ENCODE results near the gene KIF13A. TPM values are rescaled to one million over a fixed set of nuclear protein-coding genes. Genes with fewer than 3 reads are reported as not detected.
A peak's percentile ranks its signal among the peaks of the same experiment; 100 is the strongest.

The KIF13A gene
- total and polyA plus RNA-seq, 2 donors (not counting 3 experiments of a cell fraction or from before 2014, with no cell fraction given), result 24.9 to 65.8 TPM

DNA sequence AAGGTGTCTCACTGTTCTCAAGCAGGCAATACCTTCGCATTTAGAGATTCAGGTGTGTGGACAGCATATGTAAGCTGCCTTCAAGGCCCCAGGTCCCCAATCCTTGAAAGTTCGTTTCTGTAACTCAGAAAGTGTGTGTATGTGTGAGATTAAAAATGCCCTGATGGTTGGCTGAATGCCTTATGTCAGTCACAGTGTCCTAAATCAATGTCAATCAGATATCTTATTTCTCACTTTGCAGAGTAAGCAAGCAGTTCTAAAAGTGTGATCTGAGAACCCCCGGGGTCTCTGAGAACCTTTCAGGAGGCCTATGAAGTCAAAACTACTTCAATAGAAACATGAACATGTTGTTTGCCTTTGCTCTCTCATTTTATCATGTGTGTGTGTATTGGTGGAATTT, 157.5 kb downstream of the KIF13A start:
- Histone ChIP-seq H3K4me1 (ENCODE audit: control insufficient read depth, extremely low read depth, insufficient read depth, low read length) (peaks cover 23% of the 10 kb centered on the region), H3K4me2 (ENCODE audit: insufficient read depth, low read length) (no peak overlapping the region), H3K27me3 (ENCODE audit: control insufficient read depth in 2 of 2, insufficient read depth in 2 of 2, low read length in 2 of 2) (no peaks in the 10 kb centered on the region), H3K36me3 (ENCODE audit: control insufficient read depth in 2 of 2, extremely low read depth in 1 of 2, insufficient read depth in 2 of 2, low read length in 2 of 2) (peaks cover 5 to 6% of the 10 kb centered on the region in 2 experiments), H3K9ac (replicated peaks; ENCODE audit: extremely low read depth, insufficient read depth, low read length) (no peak overlapping the region), H3K9me3 (replicated peaks; ENCODE audit: control insufficient read depth, insufficient read depth, low read length) (no peaks in the 10 kb centered on the region), H3K79me2 (ENCODE audit: control insufficient read depth, insufficient read depth, low read length) (no peaks in the 10 kb centered on the region), H2AFZ (ENCODE audit: low read depth, low read length) (no peak overlapping the region), H3K4me3 (replicated peaks in 1 of 3; ENCODE audit: insufficient read depth in 1 of 3, low read depth in 1 of 3, low read length in 3 of 3) (no peak overlapping the region), H3K27ac (ENCODE audit: insufficient read depth, low read depth, low read length) (peak overlapping the region; percentile 96), H4K20me1 (replicated peaks; ENCODE audit: control insufficient read depth, extremely low read depth, insufficient read depth, low read length) (no peaks in the 10 kb centered on the region), H3K9me1 (replicated peaks; ENCODE audit: control insufficient read depth, extremely low read depth, insufficient read depth, low read length) (no peaks in the 10 kb centered on the region)
- no peak for FAIRE-seq
- intact Hi-C loops (cut with micrococcal nuclease) (loop anchor here (2.0 kb wide), 1 partner anchor 293 kb away; the partner anchor contains the start of gene NHLRC1), dilution Hi-C loops (cut with MboI; ENCODE audit: extremely low pct_ligation_motif_present, low sequenced_read_pairs) (no loop called here)
- BruUV-seq (replicated peaks), result no TSS peak
- no peak for DNase-seq (ENCODE audit: low read depth, low spot score)
- TF ChIP-seq FOS (IDR thresholded peaks at IDR 0.05; ENCODE audit: borderline replicate concordance, insufficient read depth, low read length), result no peak
- no peak for TF ChIP-seq POLR2A (IDR thresholded peaks at IDR 0.05; ENCODE audit: low read depth, low read length)
- TF ChIP-seq GATA2 (IDR thresholded peaks at IDR 0.05; ENCODE audit: insufficient read depth, insufficient read length, low read depth, low read length), result no peak
- no peak for TF ChIP-seq EZH2 (IDR thresholded peaks at IDR 0.05; ENCODE audit: borderline replicate concordance, low read depth, low read length, severe bottlenecking)
- TF ChIP-seq JUN (IDR thresholded peaks at IDR 0.05; ENCODE audit: borderline replicate concordance, insufficient read depth, insufficient read length, low read depth), result no peak
- TF ChIP-seq MYC (IDR thresholded peaks at IDR 0.05; ENCODE audit: low read depth, low read length), result no peak
- TF ChIP-seq, protein P1, sequence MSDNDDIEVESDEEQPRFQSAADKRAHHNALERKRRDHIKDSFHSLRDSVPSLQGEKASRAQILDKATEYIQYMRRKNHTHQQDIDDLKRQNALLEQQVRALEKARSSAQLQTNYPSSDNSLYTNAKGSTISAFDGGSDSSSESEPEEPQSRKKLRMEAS (IDR thresholded peaks at IDR 0.05; ENCODE audit: insufficient read depth, insufficient read length), result no peak
- no peak for TF ChIP-seq POLR2AphosphoS5 (IDR thresholded peaks at IDR 0.05; ENCODE audit: insufficient read depth, low read depth, low read length)
- TF ChIP-seq, protein P2, sequence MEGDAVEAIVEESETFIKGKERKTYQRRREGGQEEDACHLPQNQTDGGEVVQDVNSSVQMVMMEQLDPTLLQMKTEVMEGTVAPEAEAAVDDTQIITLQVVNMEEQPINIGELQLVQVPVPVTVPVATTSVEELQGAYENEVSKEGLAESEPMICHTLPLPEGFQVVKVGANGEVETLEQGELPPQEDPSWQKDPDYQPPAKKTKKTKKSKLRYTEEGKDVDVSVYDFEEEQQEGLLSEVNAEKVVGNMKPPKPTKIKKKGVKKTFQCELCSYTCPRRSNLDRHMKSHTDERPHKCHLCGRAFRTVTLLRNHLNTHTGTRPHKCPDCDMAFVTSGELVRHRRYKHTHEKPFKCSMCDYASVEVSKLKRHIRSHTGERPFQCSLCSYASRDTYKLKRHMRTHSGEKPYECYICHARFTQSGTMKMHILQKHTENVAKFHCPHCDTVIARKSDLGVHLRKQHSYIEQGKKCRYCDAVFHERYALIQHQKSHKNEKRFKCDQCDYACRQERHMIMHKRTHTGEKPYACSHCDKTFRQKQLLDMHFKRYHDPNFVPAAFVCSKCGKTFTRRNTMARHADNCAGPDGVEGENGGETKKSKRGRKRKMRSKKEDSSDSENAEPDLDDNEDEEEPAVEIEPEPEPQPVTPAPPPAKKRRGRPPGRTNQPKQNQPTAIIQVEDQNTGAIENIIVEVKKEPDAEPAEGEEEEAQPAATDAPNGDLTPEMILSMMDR (IDR thresholded peaks at IDR 0.05; ENCODE audit: extremely low read depth in 1 of 2, insufficient read depth in 1 of 2, low read depth in 1 of 2, low read length in 2 of 2), result no peak
- CTCF ChIA-PET, result no interaction called here
- POLR2A ChIA-PET, result no interaction called here

Measured in endothelial cell of umbilical vein (primary cell).